GM12864 (cell line): ENCODE results near the gene TXNDC9.
A peak's percentile ranks its signal among the peaks of the same experiment; 100 is the strongest.

Experiments
- DNase-seq: peaks from one replicate; pipeline ENCODE4 v3.0.0-alpha.2; 2011; ENCODE audit warnings: low read depth
- H3K4me3 ChIP-seq: 2 replicates; pipeline ENCODE4 v1.5.1; 2011; ENCODE audit warnings: mild to moderate bottlenecking, low read depth, low read length, control low read depth
- TF ChIP-seq, protein P1 (sequence below): IDR thresholded peaks from 2 replicates; pipeline ENCODE4 v1.5.1; 2011; ENCODE audit warnings: low read depth, mild to moderate bottlenecking, moderate library complexity, low read length, control low read depth, inconsistent platforms; ENCODE audit errors: missing control alignments

Gene TXNDC9

GRCh38 chr2:99335911-99336803 is at the start of gene TXNDC9:
TSS of gene TXNDC9 (minus strand) at chr2:99336333. CDS start at chr2:99333210, 3,123 bp downstream.
- TF ChIP-seq, protein P1, sequence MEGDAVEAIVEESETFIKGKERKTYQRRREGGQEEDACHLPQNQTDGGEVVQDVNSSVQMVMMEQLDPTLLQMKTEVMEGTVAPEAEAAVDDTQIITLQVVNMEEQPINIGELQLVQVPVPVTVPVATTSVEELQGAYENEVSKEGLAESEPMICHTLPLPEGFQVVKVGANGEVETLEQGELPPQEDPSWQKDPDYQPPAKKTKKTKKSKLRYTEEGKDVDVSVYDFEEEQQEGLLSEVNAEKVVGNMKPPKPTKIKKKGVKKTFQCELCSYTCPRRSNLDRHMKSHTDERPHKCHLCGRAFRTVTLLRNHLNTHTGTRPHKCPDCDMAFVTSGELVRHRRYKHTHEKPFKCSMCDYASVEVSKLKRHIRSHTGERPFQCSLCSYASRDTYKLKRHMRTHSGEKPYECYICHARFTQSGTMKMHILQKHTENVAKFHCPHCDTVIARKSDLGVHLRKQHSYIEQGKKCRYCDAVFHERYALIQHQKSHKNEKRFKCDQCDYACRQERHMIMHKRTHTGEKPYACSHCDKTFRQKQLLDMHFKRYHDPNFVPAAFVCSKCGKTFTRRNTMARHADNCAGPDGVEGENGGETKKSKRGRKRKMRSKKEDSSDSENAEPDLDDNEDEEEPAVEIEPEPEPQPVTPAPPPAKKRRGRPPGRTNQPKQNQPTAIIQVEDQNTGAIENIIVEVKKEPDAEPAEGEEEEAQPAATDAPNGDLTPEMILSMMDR = no peak
- DNase-seq = peak; percentile 100
- H3K4me3 ChIP-seq = peak within 1 kb of the TSS; percentile 89

- TF ChIP-seq, protein P1 = no peak
- no peak for DNase-seq
- H3K4me3 ChIP-seq = no peak overlapping the region
These were observed 46.0 kb upstream of the TXNDC9 start for GRCh38 chr2:99382143-99382542.

- DNase-seq = no peak
- TF ChIP-seq, protein P1 = no peak
- no peak overlapping the region for H3K4me3 ChIP-seq
These were observed 44.4 kb upstream of the TXNDC9 start for GRCh38 chr2:99380376-99381010.

GRCh38 chr2:99377879-99378278 is 41.7 kb upstream of the TXNDC9 start:
- TF ChIP-seq, protein P1 = no peak
- no peak overlapping the region for H3K4me3 ChIP-seq
- DNase-seq = no peak

DNA sequence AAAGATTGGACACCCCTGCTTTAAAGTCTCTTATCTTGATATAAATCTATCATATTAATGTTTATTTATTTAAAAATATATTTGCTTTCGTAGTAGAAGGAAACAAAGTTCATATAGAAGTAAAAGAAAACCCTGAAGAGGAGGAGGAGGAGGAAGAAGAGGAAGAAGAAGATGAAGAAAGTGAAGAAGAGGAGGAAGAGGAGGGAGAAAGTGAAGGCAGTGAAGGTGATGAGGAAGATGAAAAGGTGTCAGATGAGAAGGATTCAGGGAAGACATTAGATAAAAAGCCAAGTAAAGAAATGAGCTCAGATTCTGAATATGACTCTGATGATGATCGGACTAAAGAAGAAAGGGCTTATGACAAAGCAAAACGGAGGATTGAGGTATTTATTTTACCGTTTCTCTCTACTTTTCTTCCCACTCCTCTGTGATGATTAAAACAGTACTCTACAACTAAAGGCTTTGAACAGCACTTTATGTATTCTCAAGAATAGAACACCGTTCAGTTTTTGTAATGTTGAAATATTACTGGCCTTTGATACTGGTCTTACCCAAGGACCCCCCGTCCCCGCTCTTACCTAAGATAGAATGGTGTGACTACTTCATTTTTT is 40.2 kb upstream of the TXNDC9 start:
- H3K4me3 ChIP-seq = no peak overlapping the region
- DNase-seq = no peak
- TF ChIP-seq, protein P1 = no peak

GRCh38 chr2:99374747-99375146 is 38.6 kb upstream of the TXNDC9 start:
- no peak for DNase-seq
- TF ChIP-seq, protein P1 = no peak
- H3K4me3 ChIP-seq = no peak overlapping the region
